Body of pancreas (tissue), 4 donors: ENCODE results near the gene THADA. TPM values are rescaled to one million over a fixed set of nuclear protein-coding genes. Genes with fewer than 3 reads are reported as not detected.

Experiments
- ATAC-seq: fragments of 150-250 bp; one replicate; pipeline ENCODE4 v1.9.1; 2016
- DNase-seq, 4 donors: peaks; one replicate each; pipeline ENCODE4 v3.0.0-alpha.2; 2019
- H3K27ac ChIP-seq, 4 donors: fragments of 200-600 bp; sonication (generic); 1 replicate in 3 of 4; 2 replicates in 1 of 4; pipeline versions ENCODE4 v1.5.1 to v1.6.1; 2016 to 2019; ENCODE audit warnings: mild to moderate bottlenecking in 1 of 4, mixed read lengths in 1 of 4, moderate library complexity in 1 of 4
- H3K27me3 ChIP-seq, 2 donors: fragments of 200-600 bp; sonication (generic); one replicate each; pipeline ENCODE4 v1.6.0; 2016; ENCODE audit warnings: mild to moderate bottlenecking in 1 of 2
- H3K36me3 ChIP-seq, 2 donors: fragments of 200-600 bp; sonication (generic); replicated peaks in 1 of 2; 2 replicates each; pipeline ENCODE4 v1.5.1; 2016; ENCODE audit warnings: low read depth in 2 of 2; ENCODE audit not compliant: insufficient read depth in 1 of 2
- H3K4me1 ChIP-seq: fragments of 200-600 bp; sonication (generic); one replicate; pipeline ENCODE4 v1.6.0; 2016
- H3K4me3 ChIP-seq, 2 donors: fragments of 200-600 bp; sonication (generic); 1 replicate in 1 of 2; 2 replicates in 1 of 2; pipeline ENCODE4 v1.5.1; 2016 to 2019
- H3K9me3 ChIP-seq, 3 donors: fragments of 200-600 bp; sonication (generic); 1 replicate in 2 of 3; 2 replicates in 1 of 3; pipeline ENCODE4 v1.5.1; 2016
- CTCF ChIP-seq, 7 experiments: fragments of 450-650 bp in 4 of 7; fragments of 200-600 bp in 3 of 7; sonication (generic) in 3 of 7; IDR thresholded peaks; one replicate each; pipeline ENCODE4 v1.5.1; 2016 to 2019; ENCODE audit warnings: antibody characterized with exemption in 7 of 7
- POLR2A ChIP-seq, 3 donors: fragments of 450-650 bp; IDR thresholded peaks; one replicate each; pipeline ENCODE4 v1.6.1; 2016; ENCODE audit warnings: antibody characterized with exemption in 3 of 3, mild to moderate bottlenecking in 2 of 3
- WGBS, 2 donors: methylation state at CpG; one replicate each; pipeline ENCODE4 v1.1.5; 2017; 5-methylcytosine and 5-hydroxymethylcytosine counted together
- intact Hi-C: fragments of 100-400 bp; cut with DNase I; formaldehyde crosslinking; loops from one replicate; pipeline ENCODE4 v1.15.1; 2023
- total RNA-seq, 2 donors: library from RNA; depleted of rRNA; stranded (reverse); fragments of >200 nt; gene quantifications; one replicate each; pipeline ENCODE4 v1.1.0, GENCODE V29; 2016

Gene THADA
- total RNA-seq, 2 donors from 2014 or later: 27.5 to 41.9 TPM

- Histone ChIP-seq H3K36me3 (no peaks in the 10 kb centered on the region), H3K27ac (no peak overlapping the region), H3K4me1 (peaks cover 49% of the 10 kb centered on the region), H3K9me3 (no peaks in the 10 kb centered on the region), H3K27me3 (no peaks in the 10 kb centered on the region), H3K4me3 (no peak overlapping the region)
- ATAC-seq (no peak), DNase-seq (no peak)
- intact Hi-C loops: no loop called here
- TF ChIP-seq POLR2A (IDR thresholded peaks at IDR 0.05): no peak
- no peak for TF ChIP-seq CTCF (IDR thresholded peaks at IDR 0.05)
- WGBS, 2 donors: 83 to 96% methylated on average over 1 of the region's 1 CpG
Measured at GRCh38 chr2:43309935-43310334, 285.9 kb downstream of the THADA start.

GRCh38 chr2:43307973-43308372, 287.9 kb downstream of the THADA start:
- H3K36me3 ChIP-seq: no peaks in the 10 kb centered on the region
- ATAC-seq (no peak), DNase-seq (no peak)
- H3K4me1 ChIP-seq: peaks cover 43% of the 10 kb centered on the region
- no peaks in the 10 kb centered on the region for H3K9me3 ChIP-seq
- no peak for TF ChIP-seq CTCF (IDR thresholded peaks at IDR 0.05)
- TF ChIP-seq POLR2A (IDR thresholded peaks at IDR 0.05): no peak
- H3K27me3 ChIP-seq: no peaks in the 10 kb centered on the region
- intact Hi-C loops: no loop called here
- H3K27ac ChIP-seq: no peak overlapping the region
- no peak overlapping the region for H3K4me3 ChIP-seq
- WGBS, 2 donors: 92 to 94% methylated on average over 3 of the region's 3 CpGs

- Histone ChIP-seq H3K27ac (no peak overlapping the region), H3K4me3 (no peak overlapping the region), H3K36me3 (no peaks in the 10 kb centered on the region), H3K9me3 (no peaks in the 10 kb centered on the region), H3K27me3 (no peaks in the 10 kb centered on the region), H3K4me1 (peaks cover 37% of the 10 kb centered on the region)
- no peak for ATAC-seq
- TF ChIP-seq POLR2A (IDR thresholded peaks at IDR 0.05) (no peak), CTCF (IDR thresholded peaks at IDR 0.05) (no peak)
- intact Hi-C loops: no loop called here
- 86 to 91% methylated on average over 2 of the region's 2 CpGs for WGBS, 2 donors
- DNase-seq: no peak
Measured at GRCh38 chr2:43307046-43307445, 288.8 kb downstream of the THADA start.

- intact Hi-C loops: no loop called here
- Histone ChIP-seq H3K36me3 (no peaks in the 10 kb centered on the region), H3K27me3 (no peaks in the 10 kb centered on the region), H3K27ac (no peak overlapping the region), H3K4me1 (peaks cover 37% of the 10 kb centered on the region), H3K9me3 (no peaks in the 10 kb centered on the region), H3K4me3 (no peak overlapping the region)
- ATAC-seq: no peak
- DNase-seq: no peak
- TF ChIP-seq CTCF (IDR thresholded peaks at IDR 0.05): no peak
- no peak for TF ChIP-seq POLR2A (IDR thresholded peaks at IDR 0.05)
- 96 to 100% methylated on average over 5 of the region's 5 CpGs for WGBS, 2 donors
Measured at GRCh38 chr2:43306197-43306596, 289.6 kb downstream of the THADA start.

- peaks cover 40% of the 10 kb centered on the region for H3K4me1 ChIP-seq
- peak overlapping the region in 3 of 4 donors; percentile 7 to 67 (median 44) for H3K27ac ChIP-seq
- no peaks in the 10 kb centered on the region for H3K27me3 ChIP-seq
- TF ChIP-seq CTCF (IDR thresholded peaks at IDR 0.05) (no peak), POLR2A (IDR thresholded peaks at IDR 0.05) (no peak)
- intact Hi-C loops: no loop called here
- H3K4me3 ChIP-seq: no peak overlapping the region
- ATAC-seq (no peak), DNase-seq (peak in 2 of 4 donors; percentile 21 to 65)
- 68 to 77% methylated on average over 2 of the region's 2 CpGs for WGBS, 2 donors
- no peaks in the 10 kb centered on the region for H3K36me3 ChIP-seq
- no peaks in the 10 kb centered on the region for H3K9me3 ChIP-seq
Measured at GRCh38 chr2:43305517-43305916, 290.3 kb downstream of the THADA start.
